ENCODE data around the gene SIM1.
"Not testable (repeated sequence)": the region's sequence is repeated elsewhere in the genome, so short reads cannot be mapped to it uniquely, and the experiment has no call there.

The SIM1 gene

DNA sequence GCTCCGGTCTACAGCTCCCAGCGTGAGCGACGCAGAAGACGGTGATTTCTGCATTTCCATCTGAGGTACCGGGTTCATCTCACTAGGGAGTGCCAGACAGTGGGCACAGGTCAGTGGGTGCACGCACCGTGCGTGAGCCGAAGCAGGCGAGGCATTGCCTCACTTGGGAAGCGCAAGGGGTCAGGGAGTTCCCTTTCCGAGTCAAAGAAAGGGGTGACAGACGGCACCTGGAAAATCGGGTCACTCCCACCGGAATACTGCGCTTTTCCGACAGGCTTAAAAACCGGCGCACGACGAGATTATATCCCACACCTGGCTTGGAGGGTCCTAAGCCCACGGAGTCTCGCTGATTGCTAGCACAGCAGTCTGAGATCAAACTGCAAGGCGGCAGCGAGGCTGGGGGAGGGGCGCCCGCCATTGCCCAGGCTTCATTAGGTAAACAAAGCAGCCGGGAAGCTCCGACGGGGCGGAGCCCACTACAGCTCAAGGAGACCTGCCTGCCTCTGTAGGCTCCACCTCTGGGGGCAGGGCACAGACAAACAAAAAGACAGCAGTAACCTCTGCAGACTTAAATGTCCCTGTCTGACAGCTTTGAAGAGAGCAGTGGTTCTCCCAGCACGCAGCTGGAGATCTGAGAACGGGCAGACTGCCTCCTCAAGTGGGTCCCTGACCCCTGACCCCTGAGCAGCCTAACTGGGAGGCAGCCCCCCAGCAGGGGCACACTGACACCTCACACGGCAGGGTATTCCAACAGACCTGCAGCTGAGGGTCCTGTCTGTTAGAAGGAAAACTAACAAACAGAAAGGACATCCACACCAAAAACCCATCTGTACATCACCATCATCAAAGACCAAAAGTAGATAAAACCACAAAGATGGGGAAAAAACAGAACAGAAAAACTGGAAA lies 109.7 kb downstream of the SIM1 start:
- not testable (repeated sequence) for DNase-seq (ENCODE audit: low read depth in 2 of 2)

DNA sequence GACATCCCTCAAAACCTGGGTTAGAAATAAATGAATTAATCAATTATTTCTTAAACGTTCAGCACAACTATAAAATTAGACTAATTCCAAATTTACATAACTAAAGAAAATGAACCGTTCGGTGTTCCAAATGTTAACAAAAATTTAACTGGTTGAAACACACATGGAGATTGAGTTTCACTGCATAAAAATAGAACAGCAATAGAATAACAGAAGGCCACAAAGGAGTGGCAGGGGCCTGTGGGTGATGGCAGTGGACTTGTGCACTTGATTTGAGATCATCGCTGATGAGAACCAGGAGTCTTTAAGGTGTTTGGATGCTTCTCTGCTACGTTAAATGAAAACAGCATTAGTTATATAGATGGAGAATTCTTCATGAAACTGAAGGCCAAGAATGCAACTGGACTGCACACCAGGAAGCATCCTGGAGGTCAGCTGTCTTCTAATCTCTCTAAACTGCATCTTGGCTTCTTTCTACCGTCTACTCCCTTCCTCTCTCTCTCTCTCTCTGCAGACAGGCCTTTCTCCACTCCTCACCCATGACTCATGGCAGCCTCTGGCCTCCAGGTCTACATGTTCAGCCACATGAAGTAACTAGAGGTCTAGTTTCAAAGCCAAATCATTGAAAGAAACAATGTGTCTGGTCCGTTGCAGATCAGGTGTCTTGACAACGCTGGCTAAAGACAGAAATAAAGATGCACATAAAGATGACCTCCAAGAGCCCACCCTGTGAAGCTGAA lies 111.3 kb downstream of the SIM1 start:
- DNase-seq (ENCODE audit: low read depth in 2 of 2) = no peak

DNA sequence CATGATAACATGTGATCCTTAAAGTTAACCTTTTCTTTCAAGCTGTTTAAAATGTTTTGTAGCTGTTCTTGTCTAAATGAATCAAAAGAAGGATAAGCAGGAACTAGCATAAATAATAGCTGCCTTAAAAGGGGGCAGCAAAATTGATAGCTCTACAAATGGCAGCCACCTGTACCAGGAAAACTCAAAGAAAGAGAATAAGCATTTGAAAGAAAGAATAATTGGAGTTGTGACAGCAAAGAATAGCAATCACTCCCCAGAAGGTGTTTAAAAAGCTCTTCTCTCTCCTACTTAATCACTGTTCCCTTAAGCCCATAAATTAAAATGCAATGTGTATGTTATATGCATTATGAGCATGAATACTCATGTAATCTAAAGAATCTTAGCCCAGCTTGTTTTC lies 114.6 kb downstream of the SIM1 start:
- no peak for DNase-seq (ENCODE audit: low read depth in 2 of 2)

DNA sequence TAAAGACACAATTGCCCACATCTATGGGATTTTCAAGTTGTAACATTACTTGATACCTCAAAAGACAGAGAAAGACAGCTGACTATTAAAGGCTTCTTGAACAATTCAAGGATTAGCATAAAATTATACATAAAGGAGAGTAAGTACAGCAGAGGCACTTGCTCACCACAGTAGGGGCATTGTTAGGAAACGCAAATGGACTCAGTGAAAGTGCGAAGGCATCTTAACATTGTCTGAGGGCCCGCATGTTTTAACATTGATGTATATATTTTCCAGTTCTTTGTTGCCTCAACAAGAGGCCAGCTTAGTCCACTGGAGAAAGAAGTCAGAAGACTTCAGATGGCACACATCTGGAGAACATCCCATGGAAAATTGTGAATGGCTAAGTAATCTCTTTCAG lies 115.4 kb downstream of the SIM1 start:
- DNase-seq (ENCODE audit: low read depth in 2 of 2) = no peak

DNA sequence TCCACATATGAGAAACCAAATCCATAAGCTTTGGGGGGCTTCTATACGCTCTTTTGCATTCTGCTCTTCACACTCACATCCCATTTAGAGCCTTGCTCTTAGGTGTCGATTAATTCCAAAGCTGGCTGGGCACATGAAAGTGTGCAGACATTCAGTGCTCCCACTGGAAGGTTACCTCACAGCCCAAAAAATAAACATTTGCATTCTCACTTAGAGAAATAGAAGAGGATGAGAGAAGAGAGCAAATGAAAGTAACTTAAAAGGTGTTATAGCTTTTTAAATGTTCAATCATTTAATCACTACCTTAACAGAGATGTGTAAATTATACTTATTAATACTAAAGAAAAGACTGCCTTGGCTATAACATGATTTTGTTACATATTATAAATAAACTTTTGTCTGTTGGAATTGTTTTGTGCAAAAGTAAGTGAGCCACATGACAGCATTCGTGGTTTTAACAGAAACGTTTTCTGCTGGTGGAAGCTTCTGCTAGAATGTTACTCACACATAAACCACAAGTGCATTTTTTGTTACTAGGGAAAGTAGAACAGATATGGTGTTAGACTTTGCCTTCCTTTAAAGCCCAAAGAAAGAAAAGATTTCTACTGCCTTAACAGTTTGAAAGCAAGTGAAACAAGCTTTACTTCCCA lies 116.7 kb downstream of the SIM1 start:
- no peak for DNase-seq (ENCODE audit: low read depth in 2 of 2)

DNA sequence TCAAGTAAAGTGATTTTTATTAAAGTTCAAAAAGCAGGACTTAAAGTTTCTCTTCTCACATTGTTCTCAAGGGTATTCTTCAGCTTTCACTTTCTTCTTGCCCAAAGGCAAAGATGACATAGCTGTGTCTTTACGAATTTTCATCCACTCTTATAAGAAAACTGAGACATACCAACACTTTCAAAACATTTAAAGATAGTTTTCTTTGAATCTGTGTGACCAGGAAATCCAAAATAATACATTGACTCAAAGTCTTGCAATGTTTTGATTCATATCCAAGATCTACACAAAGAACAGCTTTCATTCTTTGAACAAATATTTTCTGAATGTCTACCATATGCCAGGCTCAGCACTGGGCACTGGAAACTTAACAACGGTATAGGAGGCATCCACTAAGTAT lies 117.9 kb downstream of the SIM1 start:
- DNase-seq (ENCODE audit: low read depth in 2 of 2) = no peak

DNA sequence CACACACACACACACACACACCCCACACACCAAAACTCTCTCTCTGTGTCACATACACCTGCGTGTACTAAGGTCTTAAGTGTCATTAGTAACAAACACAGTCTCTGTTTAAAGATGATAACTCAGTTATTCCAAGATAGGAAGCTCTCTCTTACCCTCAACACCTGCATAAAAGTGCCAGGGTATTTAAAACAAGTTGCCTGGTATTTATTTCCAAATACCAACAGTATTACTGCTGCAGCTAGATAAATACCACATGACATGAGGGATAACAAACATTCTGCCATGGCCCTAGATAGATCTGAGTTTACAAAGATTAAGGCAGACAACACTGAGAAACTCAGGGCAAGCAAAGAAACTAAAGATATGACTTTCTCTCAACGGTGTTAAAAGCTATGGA lies 118.5 kb downstream of the SIM1 start:
- no peak for DNase-seq (ENCODE audit: low read depth in 2 of 2)

DNA sequence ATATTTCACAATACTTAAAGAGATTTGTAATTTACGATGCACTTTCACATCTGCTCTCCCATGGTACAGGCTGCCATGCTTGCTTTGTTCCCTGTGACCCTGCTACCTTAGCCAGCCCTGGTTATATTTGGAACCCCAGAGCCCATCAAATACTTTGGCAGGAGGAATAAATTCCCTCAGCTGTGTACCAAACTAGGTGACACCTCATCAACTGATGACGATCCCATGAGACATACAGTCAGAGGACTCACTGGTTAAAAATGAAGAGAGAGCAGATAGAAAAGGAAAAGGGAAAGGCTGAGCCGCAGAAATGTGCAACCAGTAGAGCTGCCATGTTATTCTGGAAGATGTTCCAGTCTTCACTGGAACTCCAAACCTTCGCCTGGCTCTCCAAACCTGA lies 120.0 kb downstream of the SIM1 start:
- no peak for DNase-seq (ENCODE audit: low read depth in 2 of 2)

DNA sequence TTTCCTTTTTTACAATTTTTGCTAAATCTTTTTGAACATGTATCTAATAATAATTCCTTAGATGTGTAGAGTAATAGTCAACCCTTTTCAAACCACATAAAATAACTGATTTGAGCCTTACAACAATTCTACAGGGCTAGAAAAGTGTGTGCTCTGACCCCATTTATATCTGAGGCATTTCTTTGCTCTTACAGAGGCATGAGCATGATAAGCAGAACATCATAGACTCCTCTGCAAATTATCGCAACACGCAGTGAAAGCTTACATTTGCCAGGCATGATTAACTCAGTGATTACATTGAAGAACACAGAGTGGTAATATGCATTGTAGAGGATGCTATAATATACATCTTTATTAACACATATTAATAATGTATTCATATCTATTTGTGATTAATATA lies 120.4 kb downstream of the SIM1 start:
- DNase-seq (ENCODE audit: low read depth in 2 of 2) = no peak

DNA sequence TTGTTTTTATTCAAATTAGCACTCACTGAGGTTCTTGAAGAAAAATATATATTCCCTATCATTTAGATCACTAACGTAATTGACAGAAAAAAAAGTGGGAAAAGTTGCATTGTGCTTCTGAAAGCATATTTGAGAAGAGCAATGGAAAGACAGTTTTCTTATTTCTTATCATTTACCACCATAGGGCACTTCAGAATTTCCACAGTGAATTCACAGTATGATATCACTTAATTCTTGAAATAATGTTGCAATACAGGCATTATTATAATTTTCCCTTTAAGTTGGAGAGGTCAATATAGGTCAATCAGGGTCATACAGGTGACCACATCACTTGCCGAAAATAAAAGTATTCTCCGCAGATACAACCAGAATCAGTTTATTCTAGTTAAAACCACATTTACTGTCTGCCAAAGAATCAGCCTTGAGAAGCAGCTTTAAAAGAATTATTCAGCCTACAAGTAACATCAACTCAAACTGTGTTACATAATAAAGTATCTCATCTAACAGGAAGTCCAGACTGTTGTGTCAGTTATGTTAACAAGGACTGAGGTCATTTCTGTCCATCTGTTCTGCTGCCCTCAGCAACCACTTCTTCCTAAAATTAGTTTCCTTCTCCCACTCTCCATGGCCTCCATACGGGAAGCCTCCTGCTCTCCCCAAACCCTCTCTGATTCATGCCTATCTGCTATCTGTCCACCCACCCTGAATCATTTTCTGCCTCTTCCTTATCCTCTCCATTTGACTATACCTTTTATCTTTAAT lies 121.2 kb downstream of the SIM1 start:
- no peak for DNase-seq (ENCODE audit: low read depth in 2 of 2)

DNA sequence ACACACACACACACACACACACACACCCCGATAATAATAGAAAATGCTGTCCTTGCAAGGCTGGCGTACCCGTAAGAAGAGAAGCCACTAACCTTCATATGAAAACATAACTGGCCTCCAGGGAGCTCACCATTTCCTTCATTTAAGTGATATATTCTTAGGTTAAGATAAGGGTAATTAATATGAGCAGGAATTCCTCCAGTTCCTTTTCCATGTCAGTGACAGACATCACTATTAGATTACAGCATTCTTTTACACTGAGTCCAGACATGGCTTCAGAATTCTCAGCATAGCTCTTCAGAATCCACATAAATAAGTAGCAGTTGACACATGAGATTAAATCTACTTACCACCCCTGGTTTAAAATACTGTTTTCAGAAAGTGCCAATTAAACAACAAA lies 121.9 kb downstream of the SIM1 start:
- DNase-seq (ENCODE audit: low read depth in 2 of 2) = no peak

DNA sequence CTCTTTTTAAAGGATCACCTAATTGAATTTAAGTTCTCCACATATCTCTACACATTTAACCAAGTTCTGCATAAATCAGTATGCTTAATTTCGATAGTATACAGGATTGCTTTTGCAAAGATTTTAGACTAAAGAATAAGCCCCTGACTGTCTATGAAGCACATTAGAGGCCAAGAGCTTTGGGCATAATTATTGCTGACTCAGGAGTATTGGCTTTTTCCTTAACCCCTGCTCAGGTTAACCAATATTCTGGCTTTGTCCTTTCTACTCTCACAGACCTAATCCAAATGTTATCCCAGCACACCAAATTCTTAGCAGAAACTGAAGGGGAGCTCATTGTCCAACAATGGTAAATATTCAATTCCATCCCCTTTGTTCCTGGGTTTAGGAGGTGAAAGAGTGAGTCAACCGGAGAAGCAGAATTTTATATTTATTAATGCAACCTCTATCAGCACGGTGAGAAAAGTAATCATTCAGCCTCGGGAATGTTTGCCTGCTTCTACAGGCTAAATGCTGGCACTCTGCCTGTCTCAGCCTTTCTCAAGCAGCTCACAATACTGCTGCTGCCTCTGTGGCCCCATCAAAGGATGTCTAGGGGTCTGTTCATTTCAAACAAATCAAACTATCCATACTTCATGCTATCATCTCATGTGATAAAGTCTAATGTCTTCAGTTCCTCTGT lies 125.0 kb downstream of the SIM1 start:
- no peak for DNase-seq (ENCODE audit: low read depth in 2 of 2)

DNA sequence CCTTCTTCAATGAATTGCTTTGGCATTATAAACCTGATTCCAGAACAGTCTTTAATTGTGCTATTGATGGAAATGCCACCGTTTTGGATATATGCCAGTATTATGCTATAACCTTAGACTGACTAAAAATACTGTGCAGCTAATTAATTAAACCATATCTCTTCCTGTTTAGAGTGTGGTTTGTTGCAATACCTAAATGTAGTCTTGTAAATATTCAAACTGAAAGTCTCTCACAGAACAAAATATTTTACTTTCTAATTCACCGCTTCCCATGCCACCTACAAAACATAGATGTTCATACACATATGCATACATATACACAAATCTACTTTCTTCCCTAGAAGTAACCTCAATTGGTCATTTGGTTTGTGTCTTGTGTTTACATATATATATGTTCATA lies 126.6 kb downstream of the SIM1 start:
- no peak for DNase-seq (ENCODE audit: low read depth in 2 of 2)

DNA sequence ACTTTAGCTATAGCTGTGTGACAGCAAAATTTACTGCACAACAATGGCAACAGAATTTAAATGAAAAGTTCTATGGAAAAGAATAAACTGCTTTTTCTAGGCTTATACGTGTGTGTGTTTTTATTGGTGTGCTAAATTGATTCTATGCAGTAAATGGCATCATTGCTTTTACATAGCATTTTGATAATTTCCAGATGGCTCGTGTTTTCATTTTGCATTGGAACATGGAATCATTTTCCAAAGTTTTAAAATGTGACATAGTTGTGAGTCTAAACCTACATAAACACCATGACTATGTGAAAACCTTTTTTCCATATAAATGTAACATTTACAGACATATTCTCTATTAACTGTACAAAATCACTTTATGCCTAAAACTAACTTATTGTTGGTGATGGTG lies 127.8 kb downstream of the SIM1 start:
- no peak for DNase-seq (ENCODE audit: low read depth in 2 of 2)

DNA sequence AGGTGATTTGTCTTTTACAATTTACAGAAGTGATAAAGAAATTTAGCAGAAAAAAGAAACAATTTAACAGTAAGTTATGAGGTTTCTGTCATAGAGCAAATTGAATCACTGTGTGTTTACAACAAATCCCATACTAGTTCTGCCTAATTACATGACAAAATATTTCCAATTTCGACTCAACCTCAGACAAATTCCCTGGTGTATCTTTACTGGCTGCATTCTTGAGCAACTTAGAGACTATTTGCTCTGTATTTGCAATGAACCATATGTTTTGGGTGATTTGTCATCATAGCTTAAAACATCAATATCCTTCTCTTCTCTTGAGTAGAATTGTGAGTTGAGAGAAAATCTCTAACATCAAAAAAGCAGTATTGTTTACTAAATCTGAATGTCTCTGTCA lies 128.7 kb downstream of the SIM1 start:
- no peak for DNase-seq (ENCODE audit: low read depth in 2 of 2)
